ENCODE data around the gene PPM1N. TPM values are rescaled to one million over a fixed set of nuclear protein-coding genes. Genes with fewer than 3 reads are reported as not detected.

The PPM1N gene
- total RNA-seq, 1 donor from 2014 or later, result 0.86 TPM

GRCh38 chr19:45469945-45470761, 28.1 kb upstream of the PPM1N start:
- no peak for DNase-seq (ENCODE audit: low spot score)
- ATAC-seq, result no peak

GRCh38 chr19:45470762-45471081, 27.5 kb upstream of the PPM1N start:
- no peak for DNase-seq (ENCODE audit: low spot score)
- no peak for ATAC-seq

GRCh38 chr19:45471111-45471930, 26.9 kb upstream of the PPM1N start:
- DNase-seq (ENCODE audit: low spot score), result no peak

GRCh38 chr19:45471931-45472562, 26.2 kb upstream of the PPM1N start:
- DNase-seq (ENCODE audit: low spot score), result no peak
- ATAC-seq, result no peak

More at GRCh38 chr19:45471111-45471930, 26.9 kb upstream of the PPM1N start:
- no peak for ATAC-seq

- ATAC-seq (no peak), DNase-seq (ENCODE audit: low spot score) (no peak)
Observed at GRCh38 chr19:45472563-45473366, 25.5 kb upstream of the PPM1N start.

- DNase-seq (ENCODE audit: low spot score) (no peak), ATAC-seq (no peak)
Observed at GRCh38 chr19:45473367-45473681, 24.9 kb upstream of the PPM1N start.

GRCh38 chr19:45473682-45474605, 24.3 kb upstream of the PPM1N start:
- DNase-seq (ENCODE audit: low spot score), result no peak
- no peak for ATAC-seq

GRCh38 chr19:45474606-45475521, 23.4 kb upstream of the PPM1N start:
- no peak for ATAC-seq
- no peak for DNase-seq (ENCODE audit: low spot score)

GRCh38 chr19:45475537-45476291, 22.5 kb upstream of the PPM1N start:
- DNase-seq (ENCODE audit: low spot score), result no peak
- ATAC-seq, result no peak

GRCh38 chr19:45476304-45476703, 21.9 kb upstream of the PPM1N start:
- ATAC-seq, result no peak

GRCh38 chr19:45477186-45477585, 21.1 kb upstream of the PPM1N start:
- no peak for ATAC-seq
- DNase-seq (ENCODE audit: low spot score), result no peak

More at GRCh38 chr19:45476304-45476703, 21.9 kb upstream of the PPM1N start:
- no peak for DNase-seq (ENCODE audit: low spot score)

- no peak for ATAC-seq
- DNase-seq (ENCODE audit: low spot score), result no peak
Observed at GRCh38 chr19:45477713-45478453, 20.4 kb upstream of the PPM1N start.

GRCh38 chr19:45478454-45479238, 19.6 kb upstream of the PPM1N start:
- DNase-seq (ENCODE audit: low spot score) (peak; percentile 86), ATAC-seq (peak; percentile 96)

GRCh38 chr19:45483033-45483432, 15.2 kb upstream of the PPM1N start:
- no peak for DNase-seq (ENCODE audit: low spot score)
- ATAC-seq, result no peak

- ATAC-seq, result no peak
- DNase-seq (ENCODE audit: low spot score), result no peak
Observed at GRCh38 chr19:45484273-45484945, 13.8 kb upstream of the PPM1N start.
